Measurements from ENCODE around the gene SERINC3. TPM values are rescaled to one million over a fixed set of nuclear protein-coding genes. Genes with fewer than 3 reads are reported as not detected.
A peak's percentile ranks its signal among the peaks of the same experiment; 100 is the strongest.

Gene SERINC3
- total RNA-seq, 1 donor from 2014 or later: 36.6 TPM

- no peak overlapping the region for H3K4me3 ChIP-seq (ENCODE audit: low read depth, low read length)
- no peak for DNase-seq (ENCODE audit: low read depth)
- TF ChIP-seq CTCF (conservative IDR thresholded peaks at IDR 0.05; ENCODE audit: low read depth, low read length): peak; percentile 79
Observed at GRCh38 chr20:44471481-44471882, 50.4 kb downstream of the SERINC3 start.

- no peak overlapping the region for H3K4me3 ChIP-seq (ENCODE audit: low read depth, low read length)
- DNase-seq (ENCODE audit: low read depth): no peak
- TF ChIP-seq CTCF (conservative IDR thresholded peaks at IDR 0.05; ENCODE audit: low read depth, low read length): no peak
Observed at GRCh38 chr20:44470327-44470726, 51.5 kb downstream of the SERINC3 start.

GRCh38 chr20:44468044-44468782, 53.7 kb downstream of the SERINC3 start:
- DNase-seq (ENCODE audit: low read depth): no peak
- H3K4me3 ChIP-seq (ENCODE audit: low read depth, low read length): no peak overlapping the region
- no peak for TF ChIP-seq CTCF (conservative IDR thresholded peaks at IDR 0.05; ENCODE audit: low read depth, low read length)

- no peak for DNase-seq (ENCODE audit: low read depth)
- no peak for TF ChIP-seq CTCF (conservative IDR thresholded peaks at IDR 0.05; ENCODE audit: low read depth, low read length)
- no peak overlapping the region for H3K4me3 ChIP-seq (ENCODE audit: low read depth, low read length)
Observed at GRCh38 chr20:44467289-44467883, 54.5 kb downstream of the SERINC3 start.

GRCh38 chr20:44465001-44465560, 56.8 kb downstream of the SERINC3 start:
- no peak overlapping the region for H3K4me3 ChIP-seq (ENCODE audit: low read depth, low read length)
- no peak for TF ChIP-seq CTCF (conservative IDR thresholded peaks at IDR 0.05; ENCODE audit: low read depth, low read length)
- DNase-seq (ENCODE audit: low read depth): no peak

GRCh38 chr20:44464514-44464913, 57.4 kb downstream of the SERINC3 start:
- DNase-seq (ENCODE audit: low read depth): no peak
- no peak for TF ChIP-seq CTCF (conservative IDR thresholded peaks at IDR 0.05; ENCODE audit: low read depth, low read length)

More at GRCh38 chr20:44464514-44464913, 57.4 kb downstream of the SERINC3 start:
- no peak overlapping the region for H3K4me3 ChIP-seq (ENCODE audit: low read depth, low read length)
